Ureter (tissue), 1 donor: Measurements from ENCODE around the gene ZSCAN22. TPM values are rescaled to one million over a fixed set of nuclear protein-coding genes. Genes with fewer than 3 reads are reported as not detected.

ENCODE experiments used
- DNase-seq: peaks from one replicate; pipeline ENCODE4 v3.0.0-alpha.2; 2020; ENCODE audit warnings: low spot score
- total RNA-seq: library from RNA; stranded (reverse); gene quantifications from one replicate; pipeline ENCODE4 v1.2.4, GENCODE V29; 2023
- donor health status: DM: yes; HTN: yes; CAD: no.

Gene ZSCAN22
- total RNA-seq, 1 donor from 2014 or later: 3.5 TPM

DNA sequence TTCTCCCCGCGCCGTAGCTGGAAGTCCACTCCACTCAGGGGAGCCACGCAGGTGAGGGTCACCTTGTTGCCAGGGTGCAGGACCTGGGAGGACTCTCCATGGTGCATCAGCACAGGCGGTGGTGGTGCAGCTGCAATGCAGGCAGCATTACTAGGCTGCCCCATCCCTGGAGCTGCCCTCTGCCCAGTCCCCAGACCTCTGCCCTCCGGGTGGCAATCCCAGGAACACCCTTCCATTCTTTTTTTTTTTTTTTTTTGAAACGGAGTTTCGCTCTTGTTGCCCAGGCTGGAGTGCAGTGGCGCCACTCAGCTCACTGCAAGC is 24.7 kb downstream of the ZSCAN22 start:
- DNase-seq: no peak

DNA sequence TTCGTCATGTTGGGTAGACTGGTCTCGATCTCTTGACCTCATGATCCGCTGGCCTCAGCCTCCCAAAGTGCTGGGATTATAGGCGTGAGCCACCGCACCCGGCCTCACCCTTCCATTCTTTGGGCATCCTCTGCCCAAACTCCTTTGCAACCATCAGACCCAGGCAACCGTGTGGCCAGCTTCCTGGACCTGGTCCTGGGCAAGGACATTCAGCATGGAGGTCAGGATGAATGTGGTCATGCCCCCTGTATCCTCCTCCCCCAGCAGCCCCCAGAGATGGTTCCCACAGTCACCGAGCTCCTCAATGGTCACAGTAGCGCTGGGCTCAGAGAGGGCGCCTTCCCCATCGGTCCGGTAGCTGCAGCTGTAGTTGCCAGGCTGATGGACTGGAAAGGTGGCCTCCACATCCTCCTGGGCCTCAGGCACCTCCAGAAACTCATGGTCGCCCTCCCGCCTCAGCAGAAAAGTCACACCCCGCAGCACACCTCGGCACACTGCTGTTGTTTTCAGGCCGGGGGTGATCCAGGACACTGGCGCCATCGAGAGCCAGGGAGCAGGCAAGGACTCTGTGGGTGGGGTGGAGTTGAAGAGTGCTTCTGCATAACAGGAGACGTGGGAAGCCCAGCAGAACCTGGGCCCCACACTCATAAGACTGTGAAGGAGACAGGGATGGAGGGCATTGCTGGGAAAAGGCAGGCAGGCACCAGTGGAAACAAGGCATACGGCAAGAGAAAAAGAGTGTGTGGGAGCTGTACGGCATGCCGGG is 25.4 kb downstream of the ZSCAN22 start:
- DNase-seq: no peak

DNA sequence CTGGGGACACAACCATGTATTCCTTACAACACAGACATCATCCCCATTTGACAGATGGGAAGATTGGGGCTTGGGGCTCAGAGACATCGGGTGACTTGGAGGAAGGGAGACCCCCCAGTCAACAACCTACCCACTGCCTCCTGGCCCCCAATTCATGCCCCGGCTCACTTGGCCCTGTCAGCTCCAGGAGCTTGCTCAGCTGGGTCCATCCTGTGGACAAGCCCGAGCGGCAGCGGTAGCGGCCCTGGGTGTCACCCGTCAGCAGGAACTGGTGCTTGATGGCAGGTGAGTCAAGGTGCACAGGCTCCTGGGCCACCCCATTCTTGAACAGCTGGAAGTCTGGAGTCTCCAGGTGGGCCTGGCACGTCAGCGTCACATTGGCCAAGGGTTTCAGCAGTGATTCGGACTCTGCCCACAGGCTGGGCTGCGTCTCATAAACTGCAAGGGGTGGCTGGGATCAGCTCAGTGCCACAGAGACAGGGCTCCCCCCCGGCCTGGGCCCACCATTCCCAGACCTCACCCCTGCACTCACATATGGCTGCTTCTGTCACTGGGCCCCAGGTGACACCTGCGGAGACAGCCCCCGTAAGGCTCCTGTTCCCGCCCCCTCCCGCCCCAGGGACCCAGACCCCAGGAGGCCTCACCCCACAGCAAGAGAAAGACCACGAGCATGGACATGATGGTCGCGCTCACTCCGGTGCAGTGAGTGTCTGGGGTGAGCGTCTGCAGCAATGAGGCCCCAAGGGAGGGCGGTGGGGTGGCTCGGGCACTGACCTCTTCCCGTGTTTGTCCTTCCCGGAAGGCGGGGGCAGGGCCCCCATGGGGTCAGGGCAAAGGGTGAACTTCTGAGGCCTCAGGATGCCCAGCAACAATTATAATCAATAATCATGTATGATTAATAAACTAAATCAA is 26.2 kb downstream of the ZSCAN22 start, which contains the start of gene A1BG:
Gene A1BG, minus strand, starts transcription at position 733 of the 912 bp plus-strand sequence. Its CDS starts 55 bp downstream, at position 678.
- no peak for DNase-seq

DNA sequence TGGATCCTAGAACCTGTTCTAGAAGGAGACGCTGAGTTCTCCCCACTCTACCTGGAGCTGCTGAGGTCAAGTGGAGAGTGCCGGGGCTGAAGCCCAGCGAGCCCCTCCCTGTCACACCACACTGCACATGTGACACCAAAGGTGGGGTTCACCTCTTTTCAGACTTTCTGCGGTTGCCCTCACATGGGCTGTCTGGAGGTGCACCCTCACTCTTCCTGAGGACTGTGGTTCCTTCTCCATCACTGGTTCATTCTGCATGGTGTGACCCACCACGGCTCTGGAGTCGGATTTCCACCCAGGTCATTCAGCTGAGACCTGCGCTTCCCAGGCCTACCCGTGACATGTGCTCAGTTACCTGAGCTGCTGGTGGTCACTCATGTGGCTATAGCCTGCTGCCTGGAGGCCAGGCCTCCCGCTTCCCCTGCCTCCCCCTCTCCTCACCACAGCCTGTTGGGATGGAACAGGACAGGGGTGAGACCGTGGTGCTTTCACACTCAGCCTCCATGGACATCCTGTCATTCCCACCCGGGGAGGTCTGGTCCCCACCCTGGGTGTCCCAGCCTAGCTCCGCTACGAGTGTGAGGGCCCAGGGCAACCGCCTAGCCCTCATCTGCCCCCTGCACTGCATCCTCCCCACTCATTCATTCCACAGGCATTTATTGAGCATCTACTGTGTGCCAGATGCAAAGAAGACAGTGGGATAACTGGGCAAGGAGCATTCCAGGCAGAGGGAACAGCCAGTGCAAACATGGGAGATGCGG is 27.1 kb downstream of the ZSCAN22 start:
- no peak for DNase-seq

DNA sequence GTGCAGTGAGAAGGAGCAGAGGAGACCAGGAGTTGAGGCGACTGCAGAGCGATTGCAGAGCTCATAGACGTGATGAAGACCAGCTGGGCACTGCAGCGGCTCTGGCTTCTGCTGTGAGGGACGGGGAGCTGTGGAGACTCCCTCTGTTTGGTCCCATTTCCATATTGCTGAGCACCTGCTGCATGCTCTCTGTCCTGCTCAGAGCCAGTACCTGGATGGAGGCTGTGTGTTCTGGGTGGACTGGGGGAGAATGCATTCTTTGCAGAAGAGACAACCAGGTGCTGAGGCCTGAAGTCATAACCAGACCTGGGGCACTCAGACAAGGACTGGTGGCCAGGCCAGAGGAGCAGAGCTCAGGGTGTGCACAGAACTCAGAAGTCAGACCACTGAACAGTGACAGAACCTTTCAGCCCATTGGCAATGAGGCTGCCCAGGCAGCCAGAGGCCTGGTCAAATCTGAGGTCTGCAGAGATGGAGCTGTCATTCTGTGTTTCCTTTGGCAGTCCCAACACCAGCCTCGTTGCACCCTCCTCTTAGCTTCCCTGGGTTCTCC is 27.8 kb downstream of the ZSCAN22 start:
- no peak for DNase-seq

DNA sequence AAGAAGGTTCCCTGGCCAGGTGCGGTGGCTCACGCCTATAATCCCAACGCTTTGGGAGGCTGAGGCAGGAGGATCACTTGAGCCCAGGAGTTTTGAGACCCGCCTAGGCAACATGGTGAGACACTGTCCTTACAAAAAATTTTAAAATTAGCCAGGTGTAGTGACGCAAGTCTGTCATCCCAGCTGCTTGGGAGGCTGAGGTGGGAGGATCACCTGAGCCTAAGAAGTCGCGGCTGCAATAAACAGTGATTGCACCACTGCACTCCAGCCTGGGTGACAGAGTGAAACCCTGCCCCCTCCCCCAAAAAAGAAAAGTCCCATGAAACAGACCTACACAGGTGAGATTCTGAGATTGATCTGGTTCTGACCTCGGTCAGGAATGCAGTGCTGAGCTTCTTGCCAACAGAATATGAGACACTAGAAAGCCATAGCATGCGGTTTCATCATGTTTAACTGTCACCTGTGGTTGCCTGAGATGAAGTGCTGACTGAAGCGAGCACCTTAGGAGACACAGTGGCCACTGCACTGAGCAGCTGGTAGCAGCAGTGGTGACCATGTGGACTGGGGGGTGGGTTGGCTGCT is 28.5 kb downstream of the ZSCAN22 start:
- no peak for DNase-seq

DNA sequence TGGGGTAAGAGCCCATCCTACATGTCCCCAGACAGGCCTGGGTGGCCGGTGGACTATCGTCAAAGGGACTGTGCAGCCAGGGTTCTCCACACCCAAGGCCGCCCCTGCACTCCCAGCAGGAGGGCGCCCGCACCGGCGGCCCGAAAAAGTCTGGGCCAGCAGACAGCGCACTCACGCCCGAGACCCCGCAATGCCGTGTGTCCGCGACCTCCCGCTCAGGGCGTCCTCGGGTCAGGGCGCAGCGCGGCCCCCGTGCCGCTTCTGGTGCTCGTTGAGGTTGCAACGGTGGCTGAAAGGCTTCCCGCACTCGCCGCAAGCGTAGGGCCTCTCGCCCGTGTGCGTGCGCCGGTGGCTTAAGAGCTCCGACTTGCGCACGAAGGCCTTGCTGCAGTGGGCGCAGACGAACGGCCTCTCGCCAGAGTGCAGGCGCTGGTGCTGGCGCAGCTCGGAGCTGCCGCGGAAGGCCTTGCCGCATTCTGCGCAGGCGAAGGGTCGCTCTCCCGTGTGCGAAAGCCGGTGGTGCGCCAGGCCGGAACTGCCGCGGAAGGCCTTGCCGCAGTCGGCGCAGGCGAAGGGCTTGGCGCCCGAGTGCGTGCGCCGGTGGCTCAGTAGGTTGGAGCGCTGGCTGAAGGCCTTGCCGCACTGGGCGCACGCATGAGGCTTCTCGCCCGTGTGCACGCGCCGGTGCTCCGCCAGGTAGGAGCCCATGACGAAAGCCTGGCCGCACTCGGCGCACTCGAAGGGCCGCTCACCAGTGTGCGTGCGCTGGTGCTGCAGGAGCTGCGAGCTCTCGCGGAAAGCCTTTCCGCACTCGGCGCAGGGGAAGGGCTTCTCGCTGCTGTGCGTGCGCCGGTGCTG is 29.3 kb downstream of the ZSCAN22 start:
- no peak for DNase-seq

DNA sequence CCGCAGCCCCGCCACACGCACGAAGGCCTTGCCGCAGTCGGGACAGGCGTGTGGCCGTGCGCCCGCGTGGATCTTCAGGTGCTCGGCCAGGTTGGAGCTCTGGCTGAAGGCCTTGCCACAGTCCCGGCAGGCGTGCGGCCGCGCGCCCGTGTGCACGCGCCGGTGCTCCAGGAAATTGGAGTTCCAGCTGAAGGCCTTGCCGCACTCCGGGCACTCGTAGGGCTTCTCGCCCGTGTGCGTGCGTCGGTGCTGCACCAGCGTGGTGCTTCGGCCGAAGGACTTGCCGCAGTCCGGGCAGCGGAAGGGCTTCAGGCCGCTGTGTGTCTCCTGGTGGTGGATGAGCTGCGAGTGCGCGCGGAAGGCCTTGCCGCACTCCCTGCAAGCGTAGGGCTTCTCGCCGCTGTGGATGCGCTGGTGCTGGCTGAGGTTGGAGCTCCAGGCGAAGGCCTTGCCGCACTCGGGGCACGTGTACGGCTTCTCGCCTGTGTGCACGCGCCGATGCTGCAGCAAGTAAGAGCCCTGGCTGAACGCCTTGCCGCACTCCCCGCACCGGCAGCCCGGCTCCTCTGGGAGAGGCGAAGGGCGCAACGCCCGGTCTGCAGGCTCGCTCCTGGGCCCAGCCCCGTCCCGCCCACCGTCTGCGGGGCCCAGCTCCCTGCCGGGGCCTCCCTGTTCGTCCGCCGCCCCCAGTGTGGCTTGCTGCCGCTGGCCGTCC is 30.1 kb downstream of the ZSCAN22 start:
- no peak for DNase-seq

DNA sequence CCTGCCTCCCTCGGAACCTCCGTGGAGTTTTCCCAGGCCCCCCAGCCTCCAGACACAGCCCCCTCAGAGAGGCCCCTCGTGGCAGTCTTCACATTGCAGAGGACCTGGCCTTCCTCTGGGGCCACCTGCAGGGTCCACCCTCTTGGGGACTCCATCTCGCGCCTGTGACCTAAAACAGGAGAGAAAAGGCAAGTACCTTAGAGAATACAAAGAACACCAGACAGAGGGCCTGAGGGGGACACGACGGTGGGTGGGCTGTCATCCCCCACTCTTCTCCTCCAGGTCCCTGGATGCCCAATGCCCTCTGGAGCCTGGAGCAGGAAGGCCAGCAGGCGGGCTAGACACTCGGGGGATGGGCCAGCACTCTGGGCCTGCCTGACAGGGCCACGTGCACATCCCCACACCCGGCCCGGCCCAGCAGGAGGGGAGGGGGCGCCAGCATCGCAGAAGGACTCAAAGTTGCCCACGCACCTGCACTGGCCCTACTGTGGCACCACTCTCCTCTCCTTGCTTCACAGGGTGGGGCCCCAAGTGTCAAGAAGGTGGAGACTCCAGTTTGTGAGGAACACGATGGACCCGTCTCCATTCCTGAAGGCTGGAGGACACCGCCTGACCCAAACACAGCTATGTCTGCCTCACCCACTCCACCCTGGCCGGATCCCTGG is 30.8 kb downstream of the ZSCAN22 start:
- DNase-seq: no peak

DNA sequence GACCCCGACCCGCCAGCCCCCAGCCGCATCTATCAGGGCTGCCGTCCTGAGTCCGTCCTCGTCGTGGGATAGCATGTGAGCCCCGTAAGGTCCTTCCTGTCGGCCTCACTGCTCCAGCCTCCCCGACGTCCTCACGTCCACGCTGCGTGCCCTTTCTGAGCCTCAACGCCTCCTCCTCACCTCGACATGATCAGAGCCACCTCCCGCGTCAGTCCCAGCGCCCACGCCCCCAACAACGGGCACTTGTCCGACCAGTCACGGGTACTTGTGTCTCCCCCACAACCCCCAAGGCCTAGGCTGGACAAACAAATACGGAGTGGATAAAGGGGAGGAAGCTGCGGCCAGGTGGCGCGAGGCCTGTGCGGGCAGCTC is 35.1 kb downstream of the ZSCAN22 start:
- no peak for DNase-seq

DNA sequence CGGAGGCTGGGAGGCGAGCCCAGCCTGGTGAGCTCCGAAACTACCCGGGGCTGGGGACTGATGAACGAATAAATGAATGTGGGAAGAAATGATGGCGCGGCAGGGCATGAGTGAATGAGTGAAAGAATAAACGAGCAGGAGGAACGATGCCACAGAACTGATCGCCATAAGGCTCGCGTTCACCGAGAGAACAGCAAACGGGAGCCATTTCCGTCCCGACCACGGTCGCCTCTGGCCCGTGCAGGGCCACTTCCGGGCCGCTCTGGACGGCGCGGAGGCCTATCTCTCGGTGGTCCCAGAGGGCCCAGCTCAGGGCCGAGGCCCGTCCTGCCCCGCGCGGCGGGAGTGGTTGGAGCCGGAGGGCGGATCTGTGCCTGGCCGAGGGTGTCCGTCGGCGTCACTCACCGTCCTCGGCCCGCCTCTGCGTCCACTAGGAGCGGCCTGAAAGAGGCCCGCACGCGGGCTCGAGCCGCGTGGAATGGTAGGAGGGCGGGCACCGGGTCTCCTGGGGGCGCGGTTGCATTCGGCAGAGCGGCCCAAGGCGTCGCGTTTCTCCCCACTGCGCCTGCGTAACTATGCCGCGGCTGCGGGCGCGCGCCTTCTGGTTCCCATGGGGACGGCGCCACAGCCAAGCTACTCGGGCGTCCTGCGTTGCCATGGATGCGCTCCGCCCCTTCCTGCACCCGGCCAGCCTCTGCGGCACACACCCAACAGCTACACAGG is 35.6 kb downstream of the ZSCAN22 start, which contains the start of gene ZNF497:
Gene ZNF497, minus strand, starts transcription at position 480 of the 723 bp plus-strand sequence. CDS start 5,116 bp downstream, outside the sequence.
- peak; percentile 96 for DNase-seq

DNA sequence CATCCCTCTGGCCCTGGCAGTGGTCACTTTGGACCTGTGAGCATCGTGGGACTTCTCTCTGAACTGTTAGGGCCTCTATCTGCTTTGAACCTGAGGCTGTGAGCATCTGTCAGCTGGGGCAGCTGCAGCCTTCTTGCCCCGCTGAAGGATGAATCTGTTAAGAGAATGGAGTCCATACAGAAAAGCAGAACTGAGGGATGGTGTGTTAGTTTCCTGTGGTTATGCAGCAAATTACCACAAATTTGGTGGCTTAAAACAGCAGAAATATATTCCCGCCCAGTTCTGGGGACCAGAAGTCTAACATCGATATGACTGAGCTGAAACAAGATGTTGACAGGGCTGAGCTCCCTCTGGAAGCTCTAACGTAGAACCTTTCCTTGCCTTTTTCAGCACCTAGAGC is 37.4 kb downstream of the ZSCAN22 start:
- DNase-seq: no peak

DNA sequence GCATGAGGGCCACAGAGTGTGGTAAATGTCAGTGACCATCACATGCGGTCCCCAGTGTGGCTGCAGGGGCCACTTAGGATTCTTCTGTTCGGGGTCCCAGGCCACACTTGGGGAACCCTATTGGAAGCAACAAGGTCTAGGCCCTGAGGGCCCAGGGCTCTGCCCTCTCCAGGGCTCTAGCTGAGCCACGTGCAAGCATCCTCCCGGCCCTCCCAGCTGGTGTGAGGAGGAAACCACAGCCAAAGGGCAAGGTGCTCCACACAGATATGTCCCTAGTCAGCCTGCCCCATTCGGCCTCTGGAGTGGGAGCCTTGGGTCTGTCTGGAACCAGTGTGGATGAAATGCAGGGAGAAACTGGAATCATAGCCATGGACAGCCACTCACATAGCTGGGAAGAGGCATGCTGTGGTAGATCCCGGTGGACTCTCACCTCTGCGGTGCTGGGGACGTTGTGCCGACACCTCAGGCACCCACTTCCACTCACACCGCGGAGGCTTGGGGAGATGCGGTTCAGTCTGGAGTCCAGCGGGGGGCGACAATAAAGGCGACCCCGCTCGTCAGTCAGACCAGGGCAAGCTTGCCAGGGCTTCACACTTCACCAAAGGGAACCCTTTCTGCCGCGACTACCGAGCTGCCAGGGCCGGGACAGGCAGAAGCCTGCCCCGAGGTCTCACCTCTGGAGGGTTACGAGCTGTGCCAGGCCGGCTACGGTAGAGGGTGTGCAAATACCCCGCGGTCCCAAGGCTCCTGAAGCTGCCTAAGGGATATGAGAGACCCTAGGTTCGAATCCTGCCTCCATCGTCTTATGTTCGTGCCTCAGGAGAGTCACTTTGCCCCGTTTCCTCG is 40.0 kb downstream of the ZSCAN22 start:
- DNase-seq: no peak

DNA sequence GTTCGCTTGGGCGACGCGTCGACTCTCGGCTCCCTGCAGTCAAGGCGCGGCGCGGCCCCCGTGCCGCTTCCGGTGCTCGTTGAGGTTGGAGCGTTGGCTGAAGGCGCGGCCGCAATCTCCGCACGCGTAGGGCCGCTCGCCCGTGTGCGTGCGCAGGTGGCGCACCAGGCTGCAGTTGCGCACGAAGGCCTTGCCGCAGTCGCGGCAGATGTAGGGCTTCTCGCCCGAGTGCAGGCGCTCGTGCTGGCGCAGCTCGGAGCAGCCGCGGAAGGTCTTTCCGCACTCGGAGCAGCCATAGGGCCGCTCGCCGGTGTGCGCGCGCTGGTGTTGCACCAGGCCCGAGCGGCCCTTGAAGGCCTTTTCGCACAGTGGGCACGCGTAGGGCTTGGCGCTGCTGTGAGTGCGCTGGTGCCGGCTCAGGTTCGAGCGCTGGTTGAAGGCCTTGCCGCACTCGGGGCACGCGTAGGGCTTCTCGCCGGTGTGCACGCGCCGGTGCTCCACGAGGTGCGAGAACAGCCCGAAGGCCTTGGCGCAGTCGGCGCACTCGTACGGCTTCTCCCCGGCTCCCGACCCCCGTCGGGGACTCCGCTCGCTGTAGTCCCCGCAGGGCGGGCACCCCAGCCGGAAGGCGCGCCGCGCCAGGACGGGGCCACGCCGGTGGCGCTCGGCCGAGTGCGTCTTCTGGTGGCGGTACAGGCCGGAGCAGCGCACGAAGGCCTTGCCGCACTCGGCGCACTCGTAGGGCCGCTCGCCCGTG is 41.1 kb downstream of the ZSCAN22 start:
- no peak for DNase-seq

DNA sequence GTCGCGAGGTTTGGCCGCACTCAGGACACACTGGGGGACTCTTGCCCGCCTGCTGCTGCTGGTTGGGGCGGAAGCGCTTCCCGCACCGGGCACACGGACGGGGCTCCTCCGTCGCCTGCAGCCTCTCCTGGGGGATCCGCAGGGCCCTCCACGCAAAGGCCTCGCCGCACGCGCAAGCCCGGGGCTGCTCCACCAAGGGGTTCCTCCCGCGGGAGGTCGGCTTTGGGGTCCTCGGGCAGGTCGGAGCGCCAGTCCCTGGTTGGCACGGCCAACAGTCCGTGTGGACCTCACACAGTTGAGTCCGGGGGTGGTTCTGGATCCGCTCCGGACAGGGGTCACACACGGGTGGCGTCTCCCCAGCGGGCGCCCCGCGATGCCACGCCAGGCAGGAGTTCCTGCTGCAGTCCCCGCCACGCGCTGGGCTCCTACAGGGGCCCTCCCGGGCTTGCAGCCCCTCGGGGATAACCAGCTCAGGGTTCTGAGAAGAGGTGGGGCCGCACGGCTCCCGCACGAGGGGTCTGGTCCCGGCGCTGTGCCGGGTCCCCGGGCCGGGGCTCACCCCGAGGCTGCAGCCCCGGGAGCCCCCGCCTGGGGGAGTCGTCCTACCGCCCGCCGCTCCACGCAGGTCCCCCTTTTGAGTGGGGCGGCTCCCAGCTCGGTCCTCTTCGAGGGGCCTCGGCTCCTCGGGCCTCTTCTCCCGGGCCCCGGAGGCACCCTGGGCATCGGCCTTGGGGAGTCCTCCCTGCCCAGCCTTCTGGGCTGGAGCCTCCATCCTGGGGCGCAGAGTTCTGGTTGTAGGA is 42.0 kb downstream of the ZSCAN22 start:
- no peak for DNase-seq
